ENCODE results near the gene SLC4A4.

The SLC4A4 gene

DNA sequence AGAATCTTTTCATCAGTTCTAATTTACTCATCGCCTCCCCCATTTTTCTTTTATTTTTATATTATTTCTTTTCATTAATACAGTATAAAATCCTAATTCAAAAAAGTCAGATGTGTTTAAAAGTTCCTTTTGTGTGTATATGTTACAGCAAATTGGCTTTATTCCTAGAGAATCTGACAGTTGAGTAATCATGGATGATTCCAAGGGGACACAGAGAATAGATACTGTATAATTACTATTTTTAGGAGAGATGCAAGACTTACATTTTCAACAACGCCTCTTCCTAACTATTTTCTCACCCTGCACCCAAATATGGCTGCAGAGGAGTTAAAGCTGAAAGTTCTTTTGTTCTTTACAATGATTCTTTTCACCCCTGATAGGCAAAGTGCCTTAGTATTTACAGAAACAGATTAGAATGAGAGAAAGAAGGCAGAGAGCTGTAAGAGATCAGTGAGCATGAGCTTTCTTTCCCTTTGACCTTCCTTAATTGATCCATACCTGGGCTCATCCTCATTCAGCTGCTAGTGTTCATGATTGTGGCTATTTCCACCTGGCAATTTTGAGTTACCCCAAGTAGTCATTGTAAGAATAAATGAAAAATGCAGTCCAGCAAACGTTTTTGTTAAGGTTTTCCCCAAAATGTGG is 210.8 kb downstream of the SLC4A4 start:
- no peak for DNase-seq

DNA sequence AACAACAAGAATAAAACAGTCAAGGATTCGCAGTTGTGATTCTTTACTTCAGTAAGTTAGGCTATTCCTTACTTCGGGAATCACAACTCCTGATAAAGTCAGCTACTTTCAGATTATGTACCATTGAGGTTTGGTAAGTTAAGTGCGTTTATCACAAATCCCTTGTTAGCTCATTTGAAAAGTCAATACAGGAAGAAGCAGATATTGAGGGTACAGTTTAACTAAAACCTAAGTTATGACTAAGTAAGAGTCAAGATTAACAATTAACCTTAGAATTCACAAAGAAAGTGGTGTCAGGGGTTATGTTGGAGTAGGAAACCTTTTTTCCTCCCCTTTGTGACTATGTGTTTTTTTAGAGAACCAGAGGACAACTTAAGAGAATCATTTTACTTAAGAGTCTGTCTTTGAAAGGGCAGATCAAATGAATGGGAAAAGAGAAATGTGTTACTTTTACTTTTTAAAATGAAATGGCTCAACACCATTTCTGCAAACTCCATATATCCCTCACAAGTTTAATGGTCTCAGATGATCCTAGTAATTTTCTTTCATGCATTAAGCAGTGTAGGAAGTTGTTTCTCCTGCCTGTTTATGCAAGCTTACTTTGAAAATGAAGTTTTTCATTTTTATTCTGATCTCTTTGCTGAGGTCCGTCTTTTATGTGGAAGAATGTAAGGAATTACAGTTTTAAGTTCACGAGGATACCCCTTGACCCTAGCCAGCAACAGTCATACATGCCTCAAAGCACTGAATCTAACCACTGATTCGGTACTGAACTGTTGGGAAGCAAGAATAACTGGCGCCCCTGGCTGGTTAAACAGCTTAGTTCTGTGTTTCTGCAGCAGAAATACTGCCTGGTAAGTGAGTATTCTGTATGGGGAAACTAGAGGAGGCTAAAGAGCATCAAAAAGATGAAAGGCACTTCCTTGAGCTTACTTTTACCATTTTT is 211.7 kb downstream of the SLC4A4 start:
- DNase-seq = no peak

DNA sequence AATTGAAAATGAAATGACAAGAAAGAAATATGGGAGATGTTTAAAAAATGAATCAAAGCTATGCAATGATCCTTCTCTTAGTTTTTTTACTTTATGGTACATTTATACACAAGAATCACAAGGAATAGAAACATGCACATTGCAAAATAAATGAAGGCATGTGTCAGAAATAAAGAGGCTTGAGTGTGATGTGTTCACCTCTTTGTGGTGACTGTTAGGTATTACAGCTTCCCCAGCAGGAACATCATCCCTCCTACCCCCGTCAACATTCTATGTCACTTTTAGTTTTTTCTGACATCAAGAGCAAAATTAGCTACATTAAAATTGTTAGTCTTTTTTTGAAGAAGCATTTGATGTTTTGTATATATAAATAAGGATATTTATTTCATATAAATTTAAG is 214.8 kb downstream of the SLC4A4 start:
- no peak for DNase-seq

DNA sequence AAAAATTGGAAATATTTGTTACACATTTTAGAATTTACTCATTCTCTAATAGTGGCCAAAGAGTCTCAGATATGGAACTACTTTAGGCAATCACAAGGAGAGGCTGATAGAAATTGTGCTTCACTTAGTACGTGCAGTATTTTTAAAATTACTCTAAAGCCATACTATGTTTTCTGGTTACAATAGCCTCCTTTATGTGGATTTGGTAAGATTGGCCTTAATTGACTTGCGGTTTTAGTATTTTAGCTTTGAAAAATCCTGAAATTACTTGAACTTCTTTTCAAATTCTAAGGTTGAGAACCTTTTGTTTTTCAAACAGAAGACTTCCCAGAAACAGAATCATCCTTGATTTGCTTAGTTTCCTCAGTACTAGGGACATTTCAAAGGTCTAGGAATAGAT is 215.2 kb downstream of the SLC4A4 start:
- no peak for DNase-seq

DNA sequence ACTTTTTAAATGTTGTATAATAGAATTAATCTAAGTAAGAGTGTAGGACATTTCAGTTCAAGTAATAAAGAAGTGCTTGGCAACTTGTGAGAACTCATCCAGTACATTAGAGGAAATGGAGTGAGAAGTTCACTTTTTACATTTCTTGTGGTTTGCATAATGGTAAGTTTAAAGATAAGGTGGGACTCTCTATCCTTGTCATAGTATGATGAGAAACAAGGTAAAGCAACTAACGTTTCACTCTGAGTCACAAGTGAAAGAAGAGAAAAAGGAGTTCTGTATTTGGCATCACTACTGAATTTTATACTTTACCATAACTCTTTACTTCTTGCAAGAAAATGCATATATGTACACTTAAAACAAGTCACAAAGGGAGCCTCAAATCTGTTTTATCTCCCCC is 219.4 kb downstream of the SLC4A4 start:
- DNase-seq = no peak

DNA sequence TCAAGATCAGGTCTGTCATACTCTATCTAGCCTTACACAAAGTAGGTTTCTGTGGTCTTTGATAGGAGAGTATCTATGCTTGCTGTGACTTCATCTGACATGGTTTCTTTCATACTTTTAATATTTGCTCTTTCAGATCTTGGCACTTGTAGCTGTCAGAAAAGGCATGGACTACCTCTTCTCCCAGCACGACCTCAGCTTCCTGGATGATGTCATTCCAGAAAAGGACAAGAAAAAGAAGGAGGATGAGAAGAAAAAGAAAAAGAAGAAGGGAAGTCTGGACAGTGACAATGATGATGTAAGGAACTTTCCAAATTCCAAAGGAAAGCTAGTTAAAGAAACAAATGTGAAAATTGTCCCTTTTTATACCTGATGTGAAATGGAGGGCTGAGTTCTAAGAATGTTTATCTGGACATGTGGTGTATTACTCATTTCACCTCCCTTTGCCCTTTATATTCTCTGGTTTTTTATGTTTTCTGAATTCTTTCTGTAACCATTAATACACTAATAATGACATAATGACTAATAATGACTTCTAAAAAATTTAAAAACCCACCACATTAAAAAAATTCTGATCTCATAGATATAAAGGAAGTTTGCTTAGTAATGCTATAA is 221.2 kb downstream of the SLC4A4 start:
- DNase-seq = no peak

DNA sequence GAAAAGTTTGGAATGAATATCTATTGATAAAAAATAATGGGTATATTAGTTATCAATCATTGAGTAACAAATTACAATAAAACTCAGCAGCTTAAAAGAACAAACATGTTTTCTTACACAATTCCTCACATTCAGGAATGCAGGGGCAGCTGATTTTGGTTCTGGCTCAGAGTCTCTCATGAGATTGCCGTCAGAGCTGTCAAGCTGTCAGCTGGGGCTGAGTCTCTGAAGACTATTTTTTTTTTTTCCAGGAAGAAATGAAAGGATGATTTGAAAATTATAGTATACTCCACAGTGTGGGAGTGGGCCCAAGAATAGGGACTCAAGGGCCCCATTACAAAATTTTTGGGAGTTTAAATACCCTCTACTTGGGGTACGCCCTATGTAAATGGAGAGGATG is 226.0 kb downstream of the SLC4A4 start:
- DNase-seq = no peak

DNA sequence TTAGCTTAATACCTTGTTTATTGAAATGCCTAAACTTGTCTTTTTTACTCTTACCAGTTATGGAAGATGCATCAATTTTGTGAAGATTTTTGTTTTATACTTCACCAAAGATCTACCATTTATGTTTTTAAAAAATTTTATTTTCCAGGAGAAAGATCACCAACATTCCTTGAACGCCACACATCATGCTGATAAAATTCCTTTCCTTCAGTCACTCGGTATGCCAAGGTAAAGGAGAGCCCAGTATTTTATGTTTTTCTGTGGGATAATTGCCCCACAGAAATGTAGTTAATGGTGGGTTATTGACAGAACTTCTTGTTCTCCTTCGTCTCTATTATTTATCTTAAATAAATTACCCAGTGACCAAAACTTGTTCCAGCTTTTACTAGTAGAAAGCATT is 228.0 kb downstream of the SLC4A4 start:
- no peak for DNase-seq

DNA sequence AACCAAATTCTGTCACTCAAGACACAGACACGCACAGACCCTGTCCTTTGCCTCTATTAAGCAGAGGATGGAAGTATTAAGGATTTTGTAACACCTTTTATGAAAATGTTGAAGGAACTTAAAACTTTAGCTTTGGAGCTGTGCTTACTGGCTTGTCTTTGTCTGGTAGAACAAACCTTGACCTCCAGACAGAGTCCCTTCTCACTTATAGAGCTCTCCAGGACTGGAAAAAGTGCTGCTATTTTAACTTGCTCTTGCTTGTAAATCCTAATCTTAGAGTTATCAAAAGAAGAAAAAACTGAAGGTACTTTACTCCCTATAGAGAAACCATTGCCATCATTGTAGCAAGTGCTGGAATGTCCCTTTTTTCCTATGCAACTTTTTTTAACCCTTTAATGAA is 229.3 kb downstream of the SLC4A4 start:
- DNase-seq = no peak

DNA sequence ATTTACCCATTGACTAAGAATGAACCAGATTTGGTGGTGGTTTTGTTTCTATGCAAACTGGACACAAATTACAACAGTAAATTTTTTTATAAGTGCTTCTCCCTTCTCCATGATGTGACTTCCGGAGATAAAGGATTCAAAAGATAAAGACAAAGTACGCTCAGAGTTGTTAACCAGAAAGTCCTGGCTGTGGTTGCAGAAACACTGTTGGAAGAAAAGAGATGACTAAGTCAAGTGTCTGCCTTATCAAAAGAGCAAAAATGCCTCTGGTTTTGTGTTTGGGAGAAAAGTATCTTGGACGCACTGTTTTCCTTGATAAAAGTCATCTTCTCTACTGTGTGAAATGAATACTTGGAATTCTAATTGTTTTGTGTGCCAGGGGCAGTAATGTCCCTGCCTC is 231.7 kb downstream of the SLC4A4 start:
- no peak for DNase-seq

DNA sequence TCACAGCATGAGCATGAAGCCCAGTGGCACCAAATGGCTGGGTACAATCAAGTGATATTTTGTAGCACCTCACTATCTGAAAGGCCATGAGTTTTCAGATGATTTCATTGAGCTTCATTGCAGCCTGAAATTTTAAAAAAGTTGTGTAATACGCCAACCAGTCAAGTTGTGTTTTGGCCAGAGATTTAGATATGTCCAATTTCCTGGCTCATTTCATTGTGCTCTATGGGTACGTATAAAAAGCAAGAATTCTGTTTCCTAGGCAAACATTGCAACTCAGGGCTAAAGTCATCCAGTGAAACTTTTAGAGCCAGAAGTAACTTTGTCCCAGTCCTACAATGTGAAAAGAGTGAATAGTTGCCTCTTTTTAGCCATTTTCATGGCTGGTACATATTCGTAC is 232.5 kb downstream of the SLC4A4 start:
- no peak for DNase-seq

DNA sequence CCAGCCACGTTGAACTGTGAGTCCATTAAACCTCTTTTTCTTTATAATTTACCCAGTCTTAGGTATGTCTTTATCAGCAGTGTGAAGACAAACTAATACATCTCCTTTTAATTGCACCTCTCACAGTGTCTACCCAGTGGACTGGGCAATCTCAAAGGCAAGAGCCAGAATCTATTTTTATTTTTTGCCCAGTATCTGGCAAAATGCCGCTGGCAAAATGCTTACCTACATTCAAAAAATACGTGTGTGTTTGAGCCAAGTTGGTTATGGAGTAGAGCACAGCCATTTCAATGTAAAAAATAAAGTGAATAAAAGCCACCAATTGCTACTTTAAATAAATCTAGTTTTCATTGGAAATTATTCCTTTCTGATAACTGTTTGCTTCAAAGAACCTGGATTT is 245.2 kb downstream of the SLC4A4 start:
- no peak for DNase-seq

DNA sequence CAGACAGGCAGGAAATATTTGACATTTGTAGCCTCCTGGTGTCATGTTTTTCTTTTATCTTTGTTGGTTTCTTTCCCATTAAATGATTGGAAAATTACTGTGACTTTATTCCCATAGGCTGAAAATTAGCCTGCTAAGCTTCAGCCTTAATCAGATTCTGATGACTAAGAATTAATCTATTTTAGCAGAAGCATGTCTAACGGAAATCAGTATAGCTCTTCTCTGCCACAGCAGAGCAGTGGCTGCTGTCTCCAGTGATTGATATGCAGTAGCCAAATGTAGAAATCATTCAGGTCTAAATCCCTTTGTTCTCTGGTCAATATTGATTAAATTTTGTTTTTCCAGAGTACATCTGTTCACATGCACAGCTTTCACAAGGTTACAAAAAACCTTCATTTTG is 245.8 kb downstream of the SLC4A4 start:
- no peak for DNase-seq

DNA sequence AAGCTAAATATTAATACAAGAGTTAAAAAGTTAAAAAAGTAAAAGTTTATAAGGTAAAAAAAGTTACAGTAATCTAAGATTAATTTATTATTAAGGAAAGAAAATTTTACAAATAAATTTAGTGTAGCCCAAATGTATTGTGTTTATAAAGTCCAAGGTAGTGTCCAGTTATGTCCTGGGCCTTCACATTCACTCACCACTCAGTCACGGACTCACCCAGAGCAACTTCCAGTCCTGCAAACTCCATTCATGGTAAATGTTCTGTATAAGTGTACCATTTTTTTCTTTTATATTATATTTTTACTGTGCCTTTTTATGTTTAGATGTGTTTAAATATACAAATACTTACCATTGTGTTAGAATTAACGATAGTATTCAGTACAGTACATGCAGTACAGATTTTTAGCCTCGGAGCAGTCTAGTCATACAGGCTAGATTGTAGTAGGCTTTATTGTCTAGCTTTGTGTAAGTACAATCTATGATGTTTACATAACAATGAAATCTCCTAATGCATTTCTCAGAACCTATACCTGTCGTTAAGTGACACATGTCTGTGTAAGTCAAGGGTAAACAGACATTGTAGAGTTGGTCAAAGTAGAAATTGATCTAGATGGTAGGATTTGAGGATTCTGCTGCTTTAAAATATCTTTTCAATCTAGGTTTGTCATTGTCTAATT is 247.4 kb downstream of the SLC4A4 start:
- DNase-seq = no peak

DNA sequence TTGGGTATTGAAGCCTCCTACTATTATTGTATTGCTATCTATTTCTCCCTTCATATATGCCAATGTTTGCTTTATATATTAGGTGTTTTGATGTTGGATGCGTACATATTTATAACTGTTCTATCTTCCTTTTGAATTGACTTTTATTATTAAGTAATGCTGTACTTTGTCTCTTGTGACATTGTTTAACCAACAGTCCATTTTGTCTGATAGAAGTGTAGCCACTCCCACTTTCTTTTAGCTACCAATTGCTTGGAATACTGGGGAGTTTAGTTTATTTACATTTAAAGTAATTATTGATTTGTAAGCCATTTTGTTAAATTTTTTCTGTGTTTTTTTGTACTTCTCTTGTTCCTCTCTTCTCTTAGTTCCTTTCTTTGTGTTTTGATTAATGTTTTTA is 249.2 kb downstream of the SLC4A4 start:
- no peak for DNase-seq

DNA sequence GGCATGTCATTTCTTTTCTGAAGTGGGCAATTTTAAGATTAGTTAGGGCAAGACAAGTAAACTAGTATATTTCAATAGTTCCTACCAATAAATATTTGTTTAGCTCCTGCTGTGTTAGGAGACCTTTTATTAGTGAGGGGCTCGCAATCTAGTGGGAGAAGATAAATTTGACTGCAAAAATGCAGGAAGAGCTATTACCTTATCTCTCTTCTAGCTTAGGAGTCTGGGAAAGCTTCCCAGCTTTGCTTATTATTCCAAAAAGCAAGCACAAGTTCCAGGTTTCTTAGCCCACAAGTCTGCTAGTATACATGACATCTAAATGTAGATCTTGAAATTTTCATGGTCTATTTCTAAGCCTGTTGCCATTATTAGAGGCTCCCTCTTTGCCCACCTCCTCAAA is 254.0 kb downstream of the SLC4A4 start:
- DNase-seq = no peak

DNA sequence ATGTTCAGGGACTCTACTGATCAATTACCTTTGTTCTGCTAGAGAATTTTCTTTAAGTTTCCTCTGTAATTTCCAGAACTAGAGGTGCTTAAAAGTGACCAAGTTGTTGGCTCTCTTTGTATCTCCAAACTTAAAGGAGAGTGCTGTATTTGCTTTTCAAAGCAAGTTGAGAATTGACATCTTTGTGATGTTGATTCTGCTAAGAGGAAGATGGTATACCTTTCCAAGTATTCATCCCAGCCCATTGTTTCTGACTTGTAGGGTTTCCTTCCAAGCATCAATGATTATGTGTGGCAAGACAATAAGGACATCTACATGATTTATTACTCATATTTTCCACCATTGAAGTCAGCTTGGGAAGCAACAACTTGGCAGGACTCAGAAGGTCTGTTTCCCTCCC is 254.5 kb downstream of the SLC4A4 start:
- DNase-seq = no peak

DNA sequence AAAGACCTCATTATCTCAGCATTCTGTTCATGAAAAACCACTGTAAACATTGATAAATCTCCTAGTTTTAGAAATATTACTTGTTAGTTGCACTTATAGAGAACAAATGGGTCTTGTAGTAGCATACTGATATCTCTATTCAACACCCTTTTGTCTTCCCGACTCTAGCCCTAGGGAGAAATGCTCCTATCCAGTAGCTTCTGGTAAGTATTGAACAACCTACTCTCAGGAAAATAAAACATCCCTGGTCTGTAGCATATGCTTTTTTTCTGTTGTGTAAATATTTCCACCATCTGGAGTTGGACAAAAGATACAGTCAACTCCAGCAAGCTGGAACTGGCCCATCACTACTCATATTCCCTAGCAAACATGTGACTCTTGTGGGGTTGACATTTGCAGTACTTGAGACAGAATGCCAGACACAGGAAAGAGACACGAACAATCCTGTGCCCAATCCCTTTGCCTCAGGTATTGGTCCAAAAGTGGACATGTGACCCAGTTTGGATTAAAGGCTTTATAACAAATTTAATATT is 256.8 kb downstream of the SLC4A4 start:
- no peak for DNase-seq

DNA sequence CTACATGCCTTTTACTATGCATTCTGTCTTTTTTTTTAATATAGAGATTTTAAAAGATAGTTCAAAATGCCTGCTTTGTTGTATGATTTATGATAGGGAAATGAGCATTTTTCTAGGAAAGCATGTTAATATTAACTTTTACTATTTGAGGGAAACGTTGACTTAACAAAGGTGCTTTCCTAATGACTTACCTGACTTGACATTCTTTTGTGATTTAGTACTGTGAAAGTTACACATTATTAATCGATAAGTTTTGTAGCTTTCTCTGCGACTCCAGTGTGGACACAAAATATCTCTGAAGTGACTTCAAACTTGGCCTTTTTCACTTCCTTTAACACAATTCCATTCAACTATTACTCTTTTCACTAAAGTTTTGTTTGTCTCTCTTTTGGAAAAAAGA is 260.8 kb downstream of the SLC4A4 start:
- DNase-seq = no peak

DNA sequence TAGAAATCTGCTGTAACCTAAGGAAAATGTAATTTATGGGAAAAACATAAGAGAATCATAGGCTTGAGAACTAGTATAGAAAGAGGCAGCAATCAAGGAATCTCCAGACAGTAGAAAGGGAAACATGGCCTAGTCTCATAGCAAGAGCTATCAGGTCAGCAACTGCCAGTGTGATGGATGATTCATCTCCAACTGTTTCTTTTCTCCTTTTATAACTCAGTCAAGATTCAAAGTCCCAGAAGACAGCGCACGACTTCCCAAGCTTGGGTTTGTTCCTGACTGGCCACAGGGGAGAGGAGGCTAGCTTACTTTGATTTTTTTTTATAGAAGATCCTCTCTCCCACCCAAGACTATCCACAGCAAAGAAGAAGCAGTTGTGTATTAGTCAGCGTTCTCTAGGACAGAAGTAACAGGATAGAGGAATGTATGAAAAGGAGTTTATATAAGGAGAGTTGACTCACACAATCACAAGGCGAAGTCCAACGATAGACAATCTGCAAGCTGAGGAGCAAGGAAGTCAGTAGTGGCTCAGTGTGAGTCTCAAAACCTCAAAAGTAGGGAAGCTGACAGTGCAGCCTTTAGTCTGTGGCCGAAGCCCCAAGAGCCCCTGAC is 263.6 kb downstream of the SLC4A4 start:
- DNase-seq = no peak

DNA sequence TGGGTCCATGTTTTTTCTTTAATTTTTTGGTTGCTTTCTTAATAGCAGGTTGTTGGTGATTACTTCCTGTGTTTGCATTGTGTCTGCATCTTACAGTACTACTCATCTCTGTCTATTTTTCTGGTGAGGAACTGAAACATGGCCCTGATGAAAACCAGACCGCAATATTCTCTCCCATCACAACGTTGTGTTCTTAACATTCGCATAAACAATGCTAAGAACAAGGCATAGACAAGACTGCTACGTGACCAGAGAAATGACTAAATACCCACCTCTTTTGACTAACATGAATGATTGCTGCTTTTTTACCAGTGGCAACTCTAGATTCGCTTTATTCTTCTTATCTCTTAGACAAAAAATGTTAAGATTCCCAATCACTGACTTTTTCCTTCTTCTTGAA is 266.0 kb downstream of the SLC4A4 start:
- no peak for DNase-seq

DNA sequence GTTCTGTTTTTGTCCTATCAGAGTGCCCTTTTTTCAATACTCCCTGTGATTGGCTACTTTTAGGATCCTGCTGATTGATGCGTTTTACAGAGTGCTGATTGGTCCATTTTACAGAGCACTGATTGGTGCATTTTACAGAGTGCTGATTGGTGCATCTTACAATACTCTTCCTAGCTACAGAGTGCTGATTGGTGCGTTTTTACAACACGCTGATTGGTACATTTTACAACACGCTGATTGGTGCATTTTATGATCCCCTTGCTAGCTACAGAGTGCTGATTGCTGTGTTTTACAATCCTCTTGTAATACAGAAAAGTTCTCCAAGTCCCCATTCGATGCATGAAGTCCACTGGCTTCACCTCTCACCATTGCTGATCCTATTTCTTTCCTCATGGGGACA is 268.3 kb downstream of the SLC4A4 start:
- no peak for DNase-seq

Data from stimulated activated CD4-positive, alpha-beta T cell treated with anti-CD3 and anti-CD28 coated beads, Interleukin-12 subunit alpha, Interleukin-12 subunit beta, amount 100 ng/mL, for 4 hours (primary cell).